Upper lobe of left lung (tissue), 6 donors: Measurements from ENCODE around the gene PNPLA2. TPM values are rescaled to one million over a fixed set of nuclear protein-coding genes. Genes with fewer than 3 reads are reported as not detected.

Experiments
- ATAC-seq, 2 donors: fragments of 200-7000 bp; cut with Tn5 transposase; one replicate each; pipeline ENCODE4 v1.9.1; 2022; ENCODE audit warnings: mild to moderate bottlenecking in 2 of 2, moderate library complexity in 2 of 2; ENCODE audit not compliant: low FRiP score in 2 of 2
- DNase-seq, 2 donors: peaks; one replicate each; pipeline ENCODE4 v3.0.0-alpha.2; 2019 to 2020
- H3K27ac ChIP-seq, 4 donors: fragments of 200-600 bp; sonication (generic); one replicate each; pipeline ENCODE4 v1.5.1; 2016 to 2019
- H3K27me3 ChIP-seq, 4 donors: fragments of 200-600 bp; sonication (generic); one replicate each; pipeline ENCODE4 v1.5.1; 2017 to 2019
- H3K36me3 ChIP-seq, 4 donors: fragments of 200-600 bp; sonication (generic); one replicate each; pipeline ENCODE4 v1.5.1; 2016 to 2019
- H3K4me1 ChIP-seq, 4 donors: fragments of 200-600 bp; sonication (generic); one replicate each; pipeline ENCODE4 v1.5.1; 2018 to 2019
- H3K4me3 ChIP-seq, 4 donors: fragments of 200-600 bp; sonication (generic); one replicate each; pipeline ENCODE4 v1.5.1; 2017 to 2019; ENCODE audit warnings: mild to moderate bottlenecking in 2 of 4, moderate library complexity in 1 of 4
- H3K9me3 ChIP-seq, 4 donors: fragments of 200-600 bp; sonication (generic); one replicate each; pipeline ENCODE4 v1.5.1; 2018 to 2019
- CTCF ChIP-seq, 6 experiments: fragments of 450-650 bp in 4 of 6; fragments of 200-600 bp in 2 of 6; sonication (generic) in 2 of 6; IDR thresholded peaks; one replicate each; pipeline ENCODE4 v1.5.1; 2016 to 2019; ENCODE audit warnings: antibody characterized with exemption in 6 of 6
- EP300 ChIP-seq, 4 donors: sonication (generic); formaldehyde crosslinking; IDR thresholded peaks; one replicate each; pipeline ENCODE4 v1.5.1; 2017; ENCODE audit warnings: antibody characterized with exemption in 4 of 4, control low read depth in 2 of 4
- POLR2A ChIP-seq, 4 donors: fragments of 450-650 bp; IDR thresholded peaks; one replicate each; pipeline ENCODE4 v1.5.1; 2016 to 2017; ENCODE audit warnings: antibody characterized with exemption in 4 of 4, mild to moderate bottlenecking in 2 of 4
- POLR2AphosphoS5 ChIP-seq, 2 donors: sonication (generic); formaldehyde crosslinking; IDR thresholded peaks; one replicate each; pipeline ENCODE4 v1.5.1; 2017; ENCODE audit warnings: antibody characterized with exemption in 2 of 2
- WGBS, 2 donors: methylation state at CpG; one replicate each; pipeline ENCODE4 v1.1.5; 2017 to 2018; 5-methylcytosine and 5-hydroxymethylcytosine counted together
- total RNA-seq, 6 donors: library from RNA; depleted of rRNA in 4 of 6; stranded (reverse); fragments of >200 nt in 4 of 6; gene quantifications; one replicate each; pipeline versions ENCODE4 v1.1.0 to v1.2.1, GENCODE V29; 2016 to 2021
- donor health status: DM: no; HTN: no; CAD: no; lungs with moderate emphysema.
- donor health status: DM: no; HTN: yes; CAD: no; lungs with severe emphysema.

Gene PNPLA2
- total RNA-seq, 6 donors from 2014 or later: 74.5 to 303 (median 164) TPM

GRCh38 chr11:862081-862661, 43.5 kb downstream of the PNPLA2 start:
- peaks cover 7 to 24% (median 10%) of the 10 kb centered on the region in 4 donors for H3K4me1 ChIP-seq
- TF ChIP-seq CTCF (IDR thresholded peaks at IDR 0.05) (no peak), POLR2AphosphoS5 (IDR thresholded peaks at IDR 0.05) (no peak), POLR2A (IDR thresholded peaks at IDR 0.05) (no peak), EP300 (IDR thresholded peaks at IDR 0.05) (no peak)
- no peaks in the 10 kb centered on the region for H3K27me3 ChIP-seq
- peak; percentile 1 to 22 for ATAC-seq
- peak overlapping the region in 1 of 4 donors; percentile 43 for H3K27ac ChIP-seq
- H3K4me3 ChIP-seq: no peak overlapping the region
- no peak for DNase-seq
- H3K36me3 ChIP-seq: peaks cover 0 to 52% (median 34%) of the 10 kb centered on the region in 4 donors
- WGBS, 2 donors: 41 to 77% methylated on average over 2 to 19 of the region's 20 CpGs
- H3K9me3 ChIP-seq: no peaks in the 10 kb centered on the region

GRCh38 chr11:862696-863022, 43.9 kb downstream of the PNPLA2 start:
- Histone ChIP-seq H3K4me3 (no peak overlapping the region), H3K9me3 (no peaks in the 10 kb centered on the region), H3K4me1 (peaks cover 7 to 24% (median 10%) of the 10 kb centered on the region in 4 donors), H3K27me3 (no peaks in the 10 kb centered on the region), H3K36me3 (peaks cover 0 to 54% (median 34%) of the 10 kb centered on the region in 4 donors), H3K27ac (no peak overlapping the region)
- 70 to 93% methylated on average over 2 to 4 of the region's 12 CpGs for WGBS, 2 donors
- peak in 1 of 2 donors; percentile 77 for DNase-seq
- TF ChIP-seq POLR2A (IDR thresholded peaks at IDR 0.05) (no peak), EP300 (IDR thresholded peaks at IDR 0.05) (no peak), CTCF (IDR thresholded peaks at IDR 0.05) (no peak), POLR2AphosphoS5 (IDR thresholded peaks at IDR 0.05) (no peak)
- ATAC-seq: no peak

GRCh38 chr11:863023-863909, 44.6 kb downstream of the PNPLA2 start:
- DNase-seq (peak in 1 of 2 donors; percentile 71), ATAC-seq (no peak)
- TF ChIP-seq POLR2AphosphoS5 (IDR thresholded peaks at IDR 0.05): no peak
- TF ChIP-seq CTCF (IDR thresholded peaks at IDR 0.05): no peak
- TF ChIP-seq POLR2A (IDR thresholded peaks at IDR 0.05): no peak
- TF ChIP-seq EP300 (IDR thresholded peaks at IDR 0.05): no peak
- H3K4me1 ChIP-seq: peaks cover 7 to 19% (median 9%) of the 10 kb centered on the region in 4 donors
- WGBS, 2 donors: 86 to 91% methylated on average over 12 to 24 of the region's 24 CpGs
- peaks cover 0 to 55% (median 36%) of the 10 kb centered on the region in 4 donors for H3K36me3 ChIP-seq
- H3K9me3 ChIP-seq: no peaks in the 10 kb centered on the region
- H3K27me3 ChIP-seq: no peaks in the 10 kb centered on the region
- no peak overlapping the region for H3K27ac ChIP-seq
- no peak overlapping the region for H3K4me3 ChIP-seq

- Histone ChIP-seq H3K9me3 (no peaks in the 10 kb centered on the region), H3K27ac (no peak overlapping the region), H3K4me1 (peaks cover 7 to 11% (median 8%) of the 10 kb centered on the region in 4 donors), H3K36me3 (peaks cover 0 to 64% (median 42%) of the 10 kb centered on the region in 4 donors), H3K4me3 (no peak overlapping the region), H3K27me3 (no peaks in the 10 kb centered on the region)
- DNase-seq (peak in 1 of 2 donors; percentile 78), ATAC-seq (no peak)
- WGBS, 2 donors: 95 to 100% methylated on average over 3 to 30 of the region's 31 CpGs
- TF ChIP-seq EP300 (IDR thresholded peaks at IDR 0.05) (no peak), POLR2AphosphoS5 (IDR thresholded peaks at IDR 0.05) (no peak), POLR2A (IDR thresholded peaks at IDR 0.05) (no peak)
Observed at GRCh38 chr11:863910-864827, 45.5 kb downstream of the PNPLA2 start.
